Measurements from ENCODE around the gene LOXHD1.

The LOXHD1 gene

GRCh38 chr18:46607926-46608325, 49.1 kb downstream of the LOXHD1 start:
- H3K9ac ChIP-seq = no peak overlapping the region
- H3K4me2 ChIP-seq = peak overlapping the region in 7 of 11 experiments; percentile 16 to 67 (median 54); a peak in 8 of 22 replicates
- TF ChIP-seq Cebpa-rat (IDR thresholded peaks at IDR 0.05) = no peak
- peaks cover 0 to 6% (median 0%) of the 10 kb centered on the region in 11 experiments; a peak in 2 of 22 replicates for H3K9me3 ChIP-seq (replicated peaks in 1 of 11)
- H3K36me3 ChIP-seq = no peaks in the 10 kb centered on the region
- no peaks in the 10 kb centered on the region for H4K20me1 ChIP-seq
- H3K27ac ChIP-seq = peak overlapping the region in 2 of 11 experiments; percentile 36 to 74; a peak in 4 of 22 replicates
- H3K27me3 ChIP-seq = no peaks in the 10 kb centered on the region
- peaks cover 2 to 25% (median 17%) of the 10 kb centered on the region in 10 experiments for H3K4me1 ChIP-seq
- no peak overlapping the region for H3K4me3 ChIP-seq

- Histone ChIP-seq H3K9me3 (replicated peaks in 1 of 11) (peaks cover 7 to 32% (median 20%) of the 10 kb centered on the region in 11 experiments; a peak in 20 of 22 replicates), H3K4me2 (peak overlapping the region; percentile 67 to 94 (median 80)), H3K4me3 (peak overlapping the region in 9 of 10 experiments; percentile 1 to 52 (median 45); a peak in 14 of 20 replicates), H3K36me3 (no peaks in the 10 kb centered on the region), H3K9ac (peak overlapping the region in 9 of 11 experiments; percentile 23 to 76 (median 63); a peak in 14 of 22 replicates), H3K27ac (peak overlapping the region in 10 of 11 experiments; percentile 44 to 91 (median 79); a peak in 20 of 22 replicates), H3K4me1 (peaks cover 22 to 44% (median 34%) of the 10 kb centered on the region in 10 experiments), H4K20me1 (no peaks in the 10 kb centered on the region), H3K27me3 (no peaks in the 10 kb centered on the region)
- peak in 3 of 11 experiments; percentile 31 to 74 (median 43); a peak in 4 of 22 replicates for TF ChIP-seq Cebpa-rat (IDR thresholded peaks at IDR 0.05)
Observed at GRCh38 chr18:46601141-46601805, 55.7 kb downstream of the LOXHD1 start.

- peaks cover 16 to 30% (median 26%) of the 10 kb centered on the region in 10 experiments for H3K4me1 ChIP-seq
- H3K4me2 ChIP-seq = peak overlapping the region; percentile 34 to 70 (median 49); a peak in 21 of 22 replicates
- H4K20me1 ChIP-seq = no peaks in the 10 kb centered on the region
- H3K27me3 ChIP-seq = no peaks in the 10 kb centered on the region
- peaks cover 0 to 4% (median 0%) of the 10 kb centered on the region in 11 experiments; a peak in 3 of 22 replicates for H3K36me3 ChIP-seq
- no peak for TF ChIP-seq Cebpa-rat (IDR thresholded peaks at IDR 0.05)
- H3K9ac ChIP-seq = 0 out of 22 replicates have a peak overlapping the region, but pooled peaks of 2 of the 11 experiments have one; percentile 1 to 27
- peaks cover 11 to 30% (median 20%) of the 10 kb centered on the region in 11 experiments; a peak in 20 of 22 replicates for H3K9me3 ChIP-seq (replicated peaks in 1 of 11)
- peak overlapping the region in 5 of 11 experiments; percentile 12 to 44 (median 23); a peak in 5 of 22 replicates for H3K27ac ChIP-seq
- H3K4me3 ChIP-seq = no peak overlapping the region
Observed at GRCh38 chr18:46596119-46596518, 60.9 kb downstream of the LOXHD1 start.

- Histone ChIP-seq H4K20me1 (no peaks in the 10 kb centered on the region; a peak in 1 of 22 replicates), H3K4me2 (peak overlapping the region in 1 of 11 experiments; percentile 19; a peak in 2 of 22 replicates), H3K4me1 (peaks cover 10 to 18% (median 16%) of the 10 kb centered on the region in 10 experiments), H3K4me3 (no peak overlapping the region), H3K9ac (no peak overlapping the region), H3K36me3 (peaks cover 0 to 4% (median 0%) of the 10 kb centered on the region in 11 experiments; a peak in 3 of 22 replicates), H3K9me3 (replicated peaks in 1 of 11) (peaks cover 0 to 11% (median under 1%) of the 10 kb centered on the region in 11 experiments; a peak in 6 of 22 replicates), H3K27me3 (no peaks in the 10 kb centered on the region), H3K27ac (no peak overlapping the region)
- TF ChIP-seq Cebpa-rat (IDR thresholded peaks at IDR 0.05) = no peak
Observed at GRCh38 chr18:46591783-46592391, 65.1 kb downstream of the LOXHD1 start.

- TF ChIP-seq Cebpa-rat (IDR thresholded peaks at IDR 0.05) = no peak
- Histone ChIP-seq H3K9ac (no peak overlapping the region), H3K4me1 (peaks cover 0 to 6% (median 0%) of the 10 kb centered on the region in 10 experiments; a peak in 3 of 20 replicates), H3K27me3 (no peaks in the 10 kb centered on the region), H3K9me3 (replicated peaks in 1 of 11) (peaks cover 0 to 11% (median 0%) of the 10 kb centered on the region in 11 experiments; a peak in 2 of 22 replicates), H3K4me2 (no peak overlapping the region), H4K20me1 (no peaks in the 10 kb centered on the region; a peak in 1 of 22 replicates), H3K36me3 (peaks cover 0 to 4% (median 0%) of the 10 kb centered on the region in 11 experiments; a peak in 3 of 22 replicates), H3K4me3 (no peak overlapping the region), H3K27ac (no peak overlapping the region)
Observed at GRCh38 chr18:46590103-46590502, 66.9 kb downstream of the LOXHD1 start.

GRCh38 chr18:46588971-46589660, 67.9 kb downstream of the LOXHD1 start:
- Histone ChIP-seq H3K27ac (no peak overlapping the region), H3K36me3 (peaks cover 0 to 3% (median 0%) of the 10 kb centered on the region in 11 experiments; a peak in 3 of 22 replicates), H3K9ac (no peak overlapping the region), H3K4me1 (0 out of 20 replicates have a peak, but pooled peaks cover 0 to 6% (median 0%) of the 10 kb centered on the region in 10 experiments), H3K9me3 (replicated peaks in 1 of 11) (peaks cover 0 to 8% (median 0%) of the 10 kb centered on the region in 11 experiments; a peak in 2 of 22 replicates), H3K27me3 (no peaks in the 10 kb centered on the region), H3K4me3 (no peak overlapping the region), H3K4me2 (no peak overlapping the region), H4K20me1 (no peaks in the 10 kb centered on the region; a peak in 1 of 22 replicates)
- TF ChIP-seq Cebpa-rat (IDR thresholded peaks at IDR 0.05) = no peak

GRCh38 chr18:46587600-46587999, 69.4 kb downstream of the LOXHD1 start:
- Histone ChIP-seq H3K4me1 (0 out of 20 replicates have a peak, but pooled peaks cover 0 to 6% (median 0%) of the 10 kb centered on the region in 10 experiments), H3K4me3 (no peak overlapping the region), H3K36me3 (no peaks in the 10 kb centered on the region; a peak in 1 of 22 replicates), H3K27ac (no peak overlapping the region), H3K9me3 (replicated peaks in 1 of 11) (no peaks in the 10 kb centered on the region), H3K9ac (no peak overlapping the region), H3K4me2 (no peak overlapping the region), H3K27me3 (no peaks in the 10 kb centered on the region), H4K20me1 (no peaks in the 10 kb centered on the region; a peak in 1 of 22 replicates)
- TF ChIP-seq Cebpa-rat (IDR thresholded peaks at IDR 0.05) = no peak

- no peaks in the 10 kb centered on the region; a peak in 1 of 22 replicates for H4K20me1 ChIP-seq
- no peak overlapping the region for H3K9ac ChIP-seq
- H3K4me1 ChIP-seq = 0 out of 20 replicates have a peak, but pooled peaks cover 0 to 6% (median 0%) of the 10 kb centered on the region in 10 experiments
- no peak for TF ChIP-seq Cebpa-rat (IDR thresholded peaks at IDR 0.05)
- peaks cover 14 to 27% (median 20%) of the 10 kb centered on the region in 11 experiments for H3K9me3 ChIP-seq (replicated peaks in 1 of 11)
- H3K36me3 ChIP-seq = peaks cover 0 to 3% (median 0%) of the 10 kb centered on the region in 11 experiments; a peak in 3 of 22 replicates
- H3K27ac ChIP-seq = no peak overlapping the region
- H3K4me2 ChIP-seq = no peak overlapping the region
- H3K4me3 ChIP-seq = no peak overlapping the region
- H3K27me3 ChIP-seq = no peaks in the 10 kb centered on the region
Observed at GRCh38 chr18:46583711-46584110, 73.3 kb downstream of the LOXHD1 start.

All from BLaER1 treated with 17β-estradiol and CSF1 and Interleukin-3, amounts not matched to agents 10 nM and 100 nM (cell line).